AG04450 (cell line): ENCODE data around the gene UFC1. TPM values are rescaled to one million over a fixed set of nuclear protein-coding genes. Genes with fewer than 3 reads are reported as not detected.

Experiments used
- CTCF ChIA-PET: fragments of 300-600, 350-600 bp; formaldehyde crosslinking; extraction: SDS; loops from one replicate; lab custom pipeline; 2022; ENCODE audit warnings: antibody characterized with exemption, inconsistent platforms; lab: Charles Lee
- POLR2A ChIA-PET: fragments of 350-600 bp; formaldehyde crosslinking; extraction: SDS; loops from one replicate; lab custom pipeline; 2021; ENCODE audit warnings: antibody characterized with exemption, inconsistent platforms; lab: Yijun Ruan, JAX
- DNase-seq: peaks from one replicate; pipeline ENCODE4 v3.0.0-alpha.2; 2011; ENCODE audit warnings: low read depth, low spot score
- H3K27ac ChIP-seq: one replicate; pipeline ENCODE4 v1.5.1; 2012; ENCODE audit warnings: low read depth, low read length, control low read depth
- H3K27me3 ChIP-seq: one replicate; pipeline ENCODE4 v1.6.0; 2012; ENCODE audit warnings: low read length; ENCODE audit not compliant: control insufficient read depth, insufficient read depth
- H3K4me3 ChIP-seq: 2 replicates; pipeline ENCODE4 v1.5.1; 2011; ENCODE audit warnings: mild to moderate bottlenecking, low read depth, low read length, control low read depth
- H3K9me3 ChIP-seq: 2 replicates; pipeline ENCODE4 v1.5.1; 2012; ENCODE audit warnings: low read length; ENCODE audit not compliant: control insufficient read depth, insufficient read depth
- polyA plus RNA-seq: library from polyadenylated mRNA; depleted of rRNA; stranded (reverse); fragments of >200 nt; gene quantifications from 2 replicates; pipeline ENCODE4 v1.2.3, GENCODE V29; 2011
- TF ChIP-seq, protein P1 (sequence below): IDR thresholded peaks from 2 replicates; pipeline ENCODE4 v1.5.1; 2011; ENCODE audit warnings: low read depth, low read length, control low read depth, inconsistent platforms

Gene UFC1
- polyA plus RNA-seq, 1 experiment: 146 TPM

GRCh38 chr1:161121042-161121650, 32.6 kb upstream of the UFC1 start:
- Histone ChIP-seq H3K9me3 (no peaks in the 10 kb centered on the region; the same call in 1 of the 2 replicates), H3K27ac (no peak overlapping the region), H3K4me3 (no peak overlapping the region), H3K27me3 (no peaks in the 10 kb centered on the region)
- TF ChIP-seq, protein P1, sequence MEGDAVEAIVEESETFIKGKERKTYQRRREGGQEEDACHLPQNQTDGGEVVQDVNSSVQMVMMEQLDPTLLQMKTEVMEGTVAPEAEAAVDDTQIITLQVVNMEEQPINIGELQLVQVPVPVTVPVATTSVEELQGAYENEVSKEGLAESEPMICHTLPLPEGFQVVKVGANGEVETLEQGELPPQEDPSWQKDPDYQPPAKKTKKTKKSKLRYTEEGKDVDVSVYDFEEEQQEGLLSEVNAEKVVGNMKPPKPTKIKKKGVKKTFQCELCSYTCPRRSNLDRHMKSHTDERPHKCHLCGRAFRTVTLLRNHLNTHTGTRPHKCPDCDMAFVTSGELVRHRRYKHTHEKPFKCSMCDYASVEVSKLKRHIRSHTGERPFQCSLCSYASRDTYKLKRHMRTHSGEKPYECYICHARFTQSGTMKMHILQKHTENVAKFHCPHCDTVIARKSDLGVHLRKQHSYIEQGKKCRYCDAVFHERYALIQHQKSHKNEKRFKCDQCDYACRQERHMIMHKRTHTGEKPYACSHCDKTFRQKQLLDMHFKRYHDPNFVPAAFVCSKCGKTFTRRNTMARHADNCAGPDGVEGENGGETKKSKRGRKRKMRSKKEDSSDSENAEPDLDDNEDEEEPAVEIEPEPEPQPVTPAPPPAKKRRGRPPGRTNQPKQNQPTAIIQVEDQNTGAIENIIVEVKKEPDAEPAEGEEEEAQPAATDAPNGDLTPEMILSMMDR: no peak
- POLR2A ChIA-PET: interaction anchor here (0.6 kb wide), 1 partner anchor 18 kb away, joined by 3 read pairs; no protein-coding TSS in a partner anchor
- no peak for DNase-seq
- CTCF ChIA-PET: interaction anchor here (0.6 to 0.7 kb wide), 5 partner anchors 29 to 124 kb away, joined by 3 to 6 read pairs (median 5); no protein-coding TSS in a partner anchor

- ChIA-PET POLR2A (no interaction called here), CTCF (interaction anchor here (1.0 kb wide), 1 partner anchor 24 kb away, joined by 3 read pairs; the partner anchor contains the start of gene KLHDC9)
- TF ChIP-seq, protein P1: no peak
Observed at GRCh38 chr1:161121834-161122233, 31.9 kb upstream of the UFC1 start.

DNA sequence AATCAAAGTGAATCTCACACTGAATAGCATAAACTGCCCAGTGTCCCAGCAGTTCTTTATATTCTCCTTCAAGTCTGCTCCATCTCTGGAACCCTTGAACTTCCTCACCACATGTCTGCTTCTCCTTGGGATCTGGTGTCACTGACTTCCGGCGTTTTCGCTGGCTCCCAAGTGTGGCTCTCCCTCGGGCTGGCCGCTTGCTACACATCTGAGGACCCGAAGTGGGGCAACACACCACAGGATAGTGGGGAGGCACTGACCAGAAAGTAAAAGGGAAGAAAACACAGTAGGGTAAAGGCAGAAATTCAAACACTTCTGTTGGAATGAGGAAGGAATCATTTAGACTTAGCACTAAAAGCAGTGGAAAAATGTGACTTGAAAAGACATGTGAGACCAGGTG, 30.8 kb upstream of the UFC1 start:
- TF ChIP-seq, protein P1: no peak
- H3K27me3 ChIP-seq: no peaks in the 10 kb centered on the region
- POLR2A ChIA-PET: no interaction called here

More at GRCh38 chr1:161121834-161122233, 31.9 kb upstream of the UFC1 start:
- no peaks in the 10 kb centered on the region for H3K27me3 ChIP-seq
- H3K4me3 ChIP-seq: no peak overlapping the region
- no peak overlapping the region for H3K27ac ChIP-seq
- no peak for DNase-seq
- H3K9me3 ChIP-seq: no peaks in the 10 kb centered on the region; the same call in 1 of the 2 replicates

DNA sequence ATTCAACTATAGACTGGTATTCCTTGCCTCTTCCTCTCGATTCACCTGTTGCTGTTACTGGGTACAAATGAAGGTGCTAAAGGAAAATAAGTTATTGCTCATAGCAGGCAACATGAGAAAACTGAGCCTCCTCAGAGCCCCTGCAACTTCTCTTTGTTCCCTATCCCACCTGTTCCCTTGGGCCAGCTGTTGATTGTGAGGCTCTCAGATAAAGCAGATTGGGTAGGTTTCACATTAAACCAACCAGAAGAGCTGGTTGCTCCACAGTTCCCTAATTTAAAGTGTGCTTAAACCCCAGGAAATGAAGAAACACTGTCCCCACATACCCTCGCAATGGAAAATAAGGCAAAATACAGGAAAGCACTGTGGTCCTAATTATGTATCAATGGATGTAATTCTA, 26.1 kb upstream of the UFC1 start:
- ChIA-PET CTCF (interaction anchor here (1.5 kb wide), 1 partner anchor 131 kb away, joined by 3 read pairs; no protein-coding TSS in a partner anchor), POLR2A (interaction anchor here (1.6 kb wide), 1 partner anchor 10 kb away, joined by 7 read pairs; the partner anchor contains the start of genes NIT1 and PFDN2)
- no peak overlapping the region for H3K27ac ChIP-seq
- H3K27me3 ChIP-seq: no peaks in the 10 kb centered on the region
- H3K4me3 ChIP-seq: no peak overlapping the region
- DNase-seq: no peak
- TF ChIP-seq, protein P1: no peak
- no peaks in the 10 kb centered on the region for H3K9me3 ChIP-seq

More for the DNA sequence above, 30.8 kb upstream of the UFC1 start:
- H3K9me3 ChIP-seq: no peaks in the 10 kb centered on the region
- CTCF ChIA-PET: interaction anchor here (1.0 kb wide), 1 partner anchor 25 kb away, joined by 3 read pairs; the partner anchor contains the start of gene KLHDC9
- no peak overlapping the region for H3K4me3 ChIP-seq
- no peak overlapping the region for H3K27ac ChIP-seq
- no peak for DNase-seq
